Liver (tissue), 9 donors: Measurements from ENCODE around the gene INTS4. TPM values are rescaled to one million over a fixed set of nuclear protein-coding genes. Genes with fewer than 3 reads are reported as not detected.

Experiments used
- DNase-seq: peaks from one replicate; pipeline ENCODE4 v3.0.0-alpha.2; 2017; ENCODE audit warnings: low spot score
- H3K27ac ChIP-seq, 2 donors: one replicate each; pipeline ENCODE4 v1.7.0; 2013; ENCODE audit warnings: inconsistent platforms in 2 of 2, low read length in 2 of 2, control low read depth in 1 of 2, low read depth in 1 of 2, mild to moderate bottlenecking in 1 of 2
- H3K27me3 ChIP-seq, 4 donors: one replicate each; pipeline versions ENCODE4 v1.6.1 to v1.7.0; 2013; ENCODE audit warnings: low read length in 3 of 4, inconsistent platforms in 1 of 4, mild to moderate bottlenecking in 1 of 4, moderate library complexity in 1 of 4; ENCODE audit not compliant: control insufficient read depth in 4 of 4, insufficient read depth in 4 of 4
- H3K36me3 ChIP-seq, 4 donors: one replicate each; pipeline versions ENCODE4 v1.6.1 to v1.7.0; 2013; ENCODE audit warnings: low read length in 3 of 4, mild to moderate bottlenecking in 3 of 4, low read depth in 1 of 4, moderate library complexity in 1 of 4; ENCODE audit not compliant: control insufficient read depth in 4 of 4, insufficient read depth in 3 of 4
- H3K4me1 ChIP-seq, 4 donors: one replicate each; pipeline versions ENCODE4 v1.6.1 to v1.7.0; 2013; ENCODE audit warnings: low read length in 3 of 4, mild to moderate bottlenecking in 3 of 4, moderate library complexity in 1 of 4; ENCODE audit not compliant: control insufficient read depth in 4 of 4, insufficient read depth in 4 of 4
- H3K4me3 ChIP-seq, 3 donors: one replicate each; pipeline versions ENCODE4 v1.6.1 to v1.7.0; 2013; ENCODE audit warnings: low read length in 3 of 3, control low read depth in 1 of 3, low read depth in 1 of 3, mild to moderate bottlenecking in 1 of 3
- H3K9ac ChIP-seq, 2 donors: one replicate each; pipeline ENCODE4 v1.7.0; 2013; ENCODE audit warnings: low read length in 2 of 2, mild to moderate bottlenecking in 2 of 2, moderate library complexity in 2 of 2, control low read depth in 1 of 2, low read depth in 1 of 2
- H3K9me3 ChIP-seq, 4 donors: one replicate each; pipeline versions ENCODE4 v1.6.1 to v1.7.0; 2013; ENCODE audit warnings: low read length in 3 of 4; ENCODE audit not compliant: control insufficient read depth in 4 of 4
- ATF3 ChIP-seq: IDR thresholded peaks from 2 replicates; pipeline ENCODE4 v1.6.1; 2016; ENCODE audit warnings: antibody characterized with exemption
- EGR1 ChIP-seq, 2 donors: IDR thresholded peaks; 2 replicates each; pipeline ENCODE4 v1.6.1; 2016 to 2018; ENCODE audit warnings: antibody characterized with exemption in 2 of 2, low read depth in 2 of 2
- FOXA1 ChIP-seq: IDR thresholded peaks from 2 replicates; pipeline ENCODE4 v1.6.1; 2016; ENCODE audit warnings: antibody characterized with exemption
- FOXA2 ChIP-seq: IDR thresholded peaks from 2 replicates; pipeline ENCODE4 v1.6.1; 2016; ENCODE audit warnings: antibody characterized with exemption
- GABPA ChIP-seq, 2 donors: IDR thresholded peaks in 1 of 2; conservative IDR thresholded peaks in 1 of 2; 2 replicates each; pipeline ENCODE4 v1.6.1; 2016; ENCODE audit warnings: antibody characterized with exemption in 2 of 2, mild to moderate bottlenecking in 1 of 2, moderate library complexity in 1 of 2
- HNF4A ChIP-seq, 2 donors: conservative IDR thresholded peaks; 2 replicates each; pipeline ENCODE4 v1.6.1; 2016; ENCODE audit warnings: antibody characterized with exemption in 2 of 2, mild to moderate bottlenecking in 2 of 2
- HNF4G ChIP-seq: IDR thresholded peaks from 2 replicates; pipeline ENCODE4 v1.6.1; 2016; ENCODE audit warnings: antibody characterized with exemption
- JUND ChIP-seq, 2 donors: IDR thresholded peaks; 2 replicates each; pipeline ENCODE4 v1.6.1; 2016; ENCODE audit warnings: antibody characterized with exemption in 2 of 2
- MAX ChIP-seq: IDR thresholded peaks from 2 replicates; pipeline ENCODE4 v1.6.1; 2016; ENCODE audit warnings: antibody characterized with exemption
- NR2F2 ChIP-seq: IDR thresholded peaks from 2 replicates; pipeline ENCODE4 v1.6.1; 2016; ENCODE audit warnings: antibody characterized with exemption
- RAD21 ChIP-seq, 2 donors: IDR thresholded peaks; 2 replicates each; pipeline ENCODE4 v1.6.1; 2016; ENCODE audit warnings: antibody characterized with exemption in 2 of 2, mild to moderate bottlenecking in 2 of 2
- REST ChIP-seq: IDR thresholded peaks from 2 replicates; pipeline ENCODE4 v1.6.1; 2016; ENCODE audit warnings: antibody characterized with exemption, mild to moderate bottlenecking
- RXRA ChIP-seq, 2 donors: IDR thresholded peaks; 2 replicates each; pipeline ENCODE4 v1.6.1; 2017 to 2018; ENCODE audit warnings: antibody characterized with exemption in 2 of 2, mild to moderate bottlenecking in 1 of 2
- SP1 ChIP-seq: IDR thresholded peaks from 2 replicates; pipeline ENCODE4 v1.6.1; 2018; ENCODE audit warnings: antibody characterized with exemption, mild to moderate bottlenecking
- TAF1 ChIP-seq: conservative IDR thresholded peaks from 2 replicates; pipeline ENCODE4 v1.6.1; 2016; ENCODE audit warnings: antibody characterized with exemption, mild to moderate bottlenecking
- YY1 ChIP-seq: IDR thresholded peaks from 2 replicates; pipeline ENCODE4 v1.6.1; 2016; ENCODE audit warnings: antibody characterized with exemption, mild to moderate bottlenecking
- ZBTB33 ChIP-seq: IDR thresholded peaks from 2 replicates; pipeline ENCODE4 v1.6.1; 2016; ENCODE audit warnings: antibody characterized with exemption
- WGBS: extraction: QIAGEN DNeasy Blood & Tissue Kit; methylation state at CpG from one replicate; pipeline ENCODE4 v1.1.7; 2013; 5-methylcytosine and 5-hydroxymethylcytosine counted together
- polyA plus RNA-seq, 2 donors: library from polyadenylated mRNA; stranded (reverse) in 1 of 2; unstranded in 1 of 2; fragments of 200-250 nt in 1 of 2; fragments of >200 nt in 1 of 2; fragmentation: Nextera tagmentation in 1 of 2; extraction: Ambion mirVana in 1 of 2; gene quantifications; one replicate each; pipeline versions ENCODE4 v1.2.1 to v1.2.3, GENCODE V29; 2013 to 2015
- total RNA-seq, 2 donors: library from RNA; depleted of rRNA; stranded (reverse); fragments of >200 nt; gene quantifications; one replicate each; pipeline ENCODE4 v1.2.3, GENCODE V29; 2014
- donor health status: healthy.
- donor health status: healthy.
- donor health status: healthy.
- donor health status: healthy.
- donor health status: healthy.

The INTS4 gene
- total and polyA plus RNA-seq, 4 donors: 7.9 to 19.1 (median 15.0) TPM

- DNase-seq: no peak
- no peak for TF ChIP-seq NR2F2
- no peak for TF ChIP-seq RAD21 (IDR thresholded peaks at IDR 0.05)
- no peak for TF ChIP-seq ATF3
- no peak for TF ChIP-seq FOXA1
- TF ChIP-seq YY1: no peak
- no peak for TF ChIP-seq JUND (IDR thresholded peaks at IDR 0.05)
- no peak for TF ChIP-seq EGR1 (IDR thresholded peaks at IDR 0.05; ENCODE audit: low read depth in 2 of 2)
- TF ChIP-seq MAX: no peak
- no peak for TF ChIP-seq RXRA (IDR thresholded peaks at IDR 0.05)
- no peak for TF ChIP-seq FOXA2
- no peak for TF ChIP-seq HNF4A (conservative IDR thresholded peaks at IDR 0.05)
- TF ChIP-seq ZBTB33: no peak
- no peak for TF ChIP-seq GABPA (IDR thresholded peaks at IDR 0.05 in 1 of 2, conservative IDR thresholded peaks at IDR 0.05 in 1 of 2)
- no peak for TF ChIP-seq REST
- TF ChIP-seq HNF4G: no peak
- H3K36me3 ChIP-seq: peaks cover 0 to 11% (median 3%) of the 10 kb centered on the region in 4 donors
Observed at GRCh38 chr11:77967753-77968152, 26.7 kb downstream of the INTS4 start.

GRCh38 chr11:77967121-77967520, 27.3 kb downstream of the INTS4 start:
- no peaks in the 10 kb centered on the region for H3K27me3 ChIP-seq
- no peak overlapping the region for H3K4me3 ChIP-seq
- H3K4me1 ChIP-seq: no peaks in the 10 kb centered on the region
- H3K27ac ChIP-seq: no peak overlapping the region
- no peak for TF ChIP-seq YY1
- TF ChIP-seq ZBTB33: no peak
- no peak for TF ChIP-seq NR2F2
- no peak for TF ChIP-seq HNF4G
- no peak for TF ChIP-seq TAF1
- no peak for TF ChIP-seq GABPA (IDR thresholded peaks at IDR 0.05 in 1 of 2, conservative IDR thresholded peaks at IDR 0.05 in 1 of 2)
- TF ChIP-seq FOXA2: no peak
- no peak for TF ChIP-seq EGR1 (IDR thresholded peaks at IDR 0.05; ENCODE audit: low read depth in 2 of 2)
- no peak for TF ChIP-seq SP1
- no peak for TF ChIP-seq HNF4A (conservative IDR thresholded peaks at IDR 0.05)
- TF ChIP-seq ATF3: no peak
- H3K9ac ChIP-seq: no peak overlapping the region
- 99% methylated on average over 2 of the region's 2 CpGs for WGBS
- DNase-seq: no peak
- H3K36me3 ChIP-seq: peaks cover 0 to 11% (median 3%) of the 10 kb centered on the region in 4 donors
- no peaks in the 10 kb centered on the region for H3K9me3 ChIP-seq

More at GRCh38 chr11:77967753-77968152, 26.7 kb downstream of the INTS4 start:
- Histone ChIP-seq H3K9me3 (no peaks in the 10 kb centered on the region), H3K4me3 (no peak overlapping the region), H3K27ac (no peak overlapping the region), H3K4me1 (no peaks in the 10 kb centered on the region), H3K27me3 (no peaks in the 10 kb centered on the region), H3K9ac (no peak overlapping the region)
